ENCODE results near the gene HPS4. TPM values are rescaled to one million over a fixed set of nuclear protein-coding genes. Genes with fewer than 3 reads are reported as not detected.
A peak's percentile ranks its signal among the peaks of the same experiment; 100 is the strongest.

The HPS4 gene
- total RNA-seq, 1 experiment from 2014 or later: 19.9 TPM

- Histone ChIP-seq H3K79me2 (ENCODE audit: low read length) (peaks cover 25% of the 10 kb centered on the region), H3K9me3 (ENCODE audit: low read length) (no peaks in the 10 kb centered on the region), H3K27ac (ENCODE audit: low read length) (no peak overlapping the region), H3K4me3 (ENCODE audit: low read length) (no peak overlapping the region), H3K9me2 (replicated peaks; ENCODE audit: low read length) (no peaks in the 10 kb centered on the region), H3K36me3 (ENCODE audit: low read depth, low read length) (peaks cover 2% of the 10 kb centered on the region; the same call in 1 of the 2 replicates), H3K4me1 (ENCODE audit: insufficient read depth, low read length) (peaks cover 39% of the 10 kb centered on the region), H3K9ac (ENCODE audit: low read length) (no peak overlapping the region), H3K4me2 (ENCODE audit: low read length) (no peak overlapping the region), H4K20me1 (ENCODE audit: low read length) (no peaks in the 10 kb centered on the region), H2AFZ (ENCODE audit: low read length) (no peak overlapping the region), H3F3A (ENCODE audit: low read length, unreplicated experiment) (peaks cover 3% of the 10 kb centered on the region), H3K27me3 (ENCODE audit: low read length) (no peaks in the 10 kb centered on the region)
- DNase-seq: no peak
- intact Hi-C loops (cut with micrococcal nuclease): no loop called here
- CTCF ChIA-PET: no interaction called here
- no peak for ATAC-seq
- POLR2A ChIA-PET (ENCODE audit: unreplicated experiment): no interaction called here
- no peak for TF ChIP-seq EZH2 (IDR thresholded peaks at IDR 0.05; ENCODE audit: low read length, unreplicated experiment)
- TF ChIP-seq EZH2phosphoT487 (IDR thresholded peaks at IDR 0.05; ENCODE audit: borderline replicate concordance, low read length): no peak
- TF ChIP-seq, protein P1, sequence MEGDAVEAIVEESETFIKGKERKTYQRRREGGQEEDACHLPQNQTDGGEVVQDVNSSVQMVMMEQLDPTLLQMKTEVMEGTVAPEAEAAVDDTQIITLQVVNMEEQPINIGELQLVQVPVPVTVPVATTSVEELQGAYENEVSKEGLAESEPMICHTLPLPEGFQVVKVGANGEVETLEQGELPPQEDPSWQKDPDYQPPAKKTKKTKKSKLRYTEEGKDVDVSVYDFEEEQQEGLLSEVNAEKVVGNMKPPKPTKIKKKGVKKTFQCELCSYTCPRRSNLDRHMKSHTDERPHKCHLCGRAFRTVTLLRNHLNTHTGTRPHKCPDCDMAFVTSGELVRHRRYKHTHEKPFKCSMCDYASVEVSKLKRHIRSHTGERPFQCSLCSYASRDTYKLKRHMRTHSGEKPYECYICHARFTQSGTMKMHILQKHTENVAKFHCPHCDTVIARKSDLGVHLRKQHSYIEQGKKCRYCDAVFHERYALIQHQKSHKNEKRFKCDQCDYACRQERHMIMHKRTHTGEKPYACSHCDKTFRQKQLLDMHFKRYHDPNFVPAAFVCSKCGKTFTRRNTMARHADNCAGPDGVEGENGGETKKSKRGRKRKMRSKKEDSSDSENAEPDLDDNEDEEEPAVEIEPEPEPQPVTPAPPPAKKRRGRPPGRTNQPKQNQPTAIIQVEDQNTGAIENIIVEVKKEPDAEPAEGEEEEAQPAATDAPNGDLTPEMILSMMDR (conservative IDR thresholded peaks at IDR 0.05; ENCODE audit: low read depth, low read length): no peak
- no TSS peak for BruUV-seq (replicated peaks)
Observed at GRCh38 chr22:26476705-26477340, 6.8 kb downstream of the HPS4 start.

- peak; percentile 21; the same call in 1 of the 2 replicates for ATAC-seq
- CTCF ChIA-PET: no interaction called here
Observed at GRCh38 chr22:26474682-26475081, 8.9 kb downstream of the HPS4 start.

More at GRCh38 chr22:26474682-26475081, 8.9 kb downstream of the HPS4 start:
- Histone ChIP-seq H3F3A (ENCODE audit: low read length, unreplicated experiment) (peaks cover 4% of the 10 kb centered on the region), H3K27ac (ENCODE audit: low read length) (no peak overlapping the region), H3K36me3 (ENCODE audit: low read depth, low read length) (peaks cover 15% of the 10 kb centered on the region), H3K4me1 (ENCODE audit: insufficient read depth, low read length) (peaks cover 35% of the 10 kb centered on the region), H2AFZ (ENCODE audit: low read length) (no peak overlapping the region), H4K20me1 (ENCODE audit: low read length) (no peaks in the 10 kb centered on the region), H3K4me2 (ENCODE audit: low read length) (no peak overlapping the region), H3K27me3 (ENCODE audit: low read length) (no peaks in the 10 kb centered on the region), H3K9ac (ENCODE audit: low read length) (no peak overlapping the region), H3K9me2 (replicated peaks; ENCODE audit: low read length) (no peaks in the 10 kb centered on the region), H3K79me2 (ENCODE audit: low read length) (peaks cover 16% of the 10 kb centered on the region), H3K9me3 (ENCODE audit: low read length) (no peaks in the 10 kb centered on the region), H3K4me3 (ENCODE audit: low read length) (no peak overlapping the region)
- POLR2A ChIA-PET (ENCODE audit: unreplicated experiment): no interaction called here
- BruUV-seq (replicated peaks): no TSS peak
- peak; percentile 47 for DNase-seq
- intact Hi-C loops (cut with micrococcal nuclease): no loop called here
- TF ChIP-seq, protein P1 (conservative IDR thresholded peaks at IDR 0.05; ENCODE audit: low read depth, low read length): no peak
- no peak for TF ChIP-seq EZH2phosphoT487 (IDR thresholded peaks at IDR 0.05; ENCODE audit: borderline replicate concordance, low read length)
- no peak for TF ChIP-seq EZH2 (IDR thresholded peaks at IDR 0.05; ENCODE audit: low read length, unreplicated experiment)

All from PC-3 (cell line).